ENCODE results near the gene TMEM98. TPM values are rescaled to one million over a fixed set of nuclear protein-coding genes. Genes with fewer than 3 reads are reported as not detected.
"Not testable (repeated sequence)": the region's sequence is repeated elsewhere in the genome, so short reads cannot be mapped to it uniquely, and the experiment has no call there.

TMEM98 gene
- total and polyA plus RNA-seq, 11 donors: 5.7 to 35.8 (median 13.3) TPM

GRCh38 chr17:32962320-32962711 is 34.4 kb downstream of the TMEM98 start:
- intact Hi-C loops (cut with DNase I): no loop called here
- TF ChIP-seq CTCF (IDR thresholded peaks at IDR 0.05) (no peak), POLR2A (IDR thresholded peaks at IDR 0.05) (no peak)
- Histone ChIP-seq H3K27me3 (peaks cover 0 to 16% (median 0%) of the 10 kb centered on the region in 9 donors), H3K36me3 (no peaks in the 10 kb centered on the region), H3K4me3 (no peak overlapping the region), H3K9me3 (no peaks in the 10 kb centered on the region), H3K4me1 (no peaks in the 10 kb centered on the region), H3K27ac (no peak overlapping the region)
- DNase-seq: no peak
- WGBS, 4 donors: 10 to 14% (median 12%) methylated on average over 3 of the region's 3 CpGs
- ATAC-seq: no peak

- intact Hi-C loops (cut with DNase I): no loop called here
These were observed 36.6 kb downstream of the TMEM98 start for GRCh38 chr17:32964541-32964940.

GRCh38 chr17:32969231-32969630 is 41.3 kb downstream of the TMEM98 start:
- H3K27me3 ChIP-seq; ATAC-seq; H3K4me1 ChIP-seq; H3K4me3 ChIP-seq; H3K36me3 ChIP-seq; DNase-seq; H3K9me3 ChIP-seq; intact Hi-C loops (cut with DNase I); H3K27ac ChIP-seq: not testable (repeated sequence)
- WGBS, 4 donors: 83 to 91% (median 86%) methylated on average over 4 of the region's 4 CpGs

More at GRCh38 chr17:32964541-32964940, 36.6 kb downstream of the TMEM98 start:
- ATAC-seq (no peak), DNase-seq (no peak)
- Histone ChIP-seq H3K9me3 (no peaks in the 10 kb centered on the region), H3K4me3 (no peak overlapping the region), H3K27me3 (peaks cover 0 to 10% (median 0%) of the 10 kb centered on the region in 9 donors), H3K36me3 (no peaks in the 10 kb centered on the region), H3K27ac (no peak overlapping the region), H3K4me1 (no peaks in the 10 kb centered on the region)
- WGBS, 4 donors: 82 to 84% (median 83%) methylated on average over 11 of the region's 11 CpGs
- TF ChIP-seq POLR2A (IDR thresholded peaks at IDR 0.05) (no peak), CTCF (IDR thresholded peaks at IDR 0.05) (no peak)

GRCh38 chr17:32970281-32970680 is 42.3 kb downstream of the TMEM98 start:
- TF ChIP-seq POLR2A (IDR thresholded peaks at IDR 0.05) (no peak), CTCF (IDR thresholded peaks at IDR 0.05) (no peak)
- intact Hi-C loops (cut with DNase I): no loop called here
- H3K4me3 ChIP-seq: no peak overlapping the region
- 59 to 74% (median 64%) methylated on average over 3 of the region's 3 CpGs for WGBS, 4 donors
- H3K27me3 ChIP-seq: peaks cover 0 to 1% (median 0%) of the 10 kb centered on the region in 9 donors
- ATAC-seq: peak in 1 of 4 donors; percentile 92
- H3K4me1 ChIP-seq: no peaks in the 10 kb centered on the region
- DNase-seq: peak in 1 of 5 donors; percentile 57
- H3K9me3 ChIP-seq: no peaks in the 10 kb centered on the region
- no peaks in the 10 kb centered on the region for H3K36me3 ChIP-seq
- no peak overlapping the region for H3K27ac ChIP-seq

- no peaks in the 10 kb centered on the region for H3K9me3 ChIP-seq
- H3K27ac ChIP-seq: no peak overlapping the region
- H3K36me3 ChIP-seq: no peaks in the 10 kb centered on the region
- TF ChIP-seq POLR2A (IDR thresholded peaks at IDR 0.05): no peak
- no peak for TF ChIP-seq CTCF (IDR thresholded peaks at IDR 0.05)
- DNase-seq (no peak), ATAC-seq (no peak)
- intact Hi-C loops (cut with DNase I): no loop called here
- no peaks in the 10 kb centered on the region for H3K4me1 ChIP-seq
- H3K27me3 ChIP-seq: no peaks in the 10 kb centered on the region
- H3K4me3 ChIP-seq: no peak overlapping the region
- 71 to 93% (median 78%) methylated on average over 1 of the region's 1 CpG for WGBS, 4 donors
These were observed 43.2 kb downstream of the TMEM98 start for GRCh38 chr17:32971171-32971570.
